Peyer's patch (tissue), 4 donors: ENCODE results near the gene CEP128.

ENCODE experiments used
- POLR2A ChIP-seq, 2 donors: fragments of 450-650 bp; IDR thresholded peaks; one replicate each; pipeline ENCODE4 v1.5.1; 2017; ENCODE audit warnings: antibody characterized with exemption in 2 of 2, mild to moderate bottlenecking in 2 of 2, moderate library complexity in 2 of 2
- TF ChIP-seq, protein P1 (sequence below), 6 experiments: fragments of 450-650 bp in 4 of 6; fragments of 200-600 bp in 2 of 6; sonication (generic) in 1 of 6; IDR thresholded peaks; one replicate each; pipeline ENCODE4 v1.5.1; 2017 to 2019; ENCODE audit warnings: antibody characterized with exemption in 6 of 6, mild to moderate bottlenecking in 3 of 6, moderate library complexity in 1 of 6

- TF ChIP-seq POLR2A (IDR thresholded peaks at IDR 0.05), result no peak
- TF ChIP-seq, protein P1, sequence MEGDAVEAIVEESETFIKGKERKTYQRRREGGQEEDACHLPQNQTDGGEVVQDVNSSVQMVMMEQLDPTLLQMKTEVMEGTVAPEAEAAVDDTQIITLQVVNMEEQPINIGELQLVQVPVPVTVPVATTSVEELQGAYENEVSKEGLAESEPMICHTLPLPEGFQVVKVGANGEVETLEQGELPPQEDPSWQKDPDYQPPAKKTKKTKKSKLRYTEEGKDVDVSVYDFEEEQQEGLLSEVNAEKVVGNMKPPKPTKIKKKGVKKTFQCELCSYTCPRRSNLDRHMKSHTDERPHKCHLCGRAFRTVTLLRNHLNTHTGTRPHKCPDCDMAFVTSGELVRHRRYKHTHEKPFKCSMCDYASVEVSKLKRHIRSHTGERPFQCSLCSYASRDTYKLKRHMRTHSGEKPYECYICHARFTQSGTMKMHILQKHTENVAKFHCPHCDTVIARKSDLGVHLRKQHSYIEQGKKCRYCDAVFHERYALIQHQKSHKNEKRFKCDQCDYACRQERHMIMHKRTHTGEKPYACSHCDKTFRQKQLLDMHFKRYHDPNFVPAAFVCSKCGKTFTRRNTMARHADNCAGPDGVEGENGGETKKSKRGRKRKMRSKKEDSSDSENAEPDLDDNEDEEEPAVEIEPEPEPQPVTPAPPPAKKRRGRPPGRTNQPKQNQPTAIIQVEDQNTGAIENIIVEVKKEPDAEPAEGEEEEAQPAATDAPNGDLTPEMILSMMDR (IDR thresholded peaks at IDR 0.05), result no peak
Measured at GRCh38 chr14:80798211-80798610, 143.3 kb downstream of the CEP128 start.
